Mucosa of rectum (tissue), 2 donors: ENCODE measurements around the gene LSM7.

Source experiments
- H3K27ac ChIP-seq, 2 donors: one replicate each; pipeline ENCODE4 v1.7.0; 2013; ENCODE audit warnings: inconsistent platforms in 2 of 2, low read depth in 2 of 2, low read length in 2 of 2
- H3K27me3 ChIP-seq, 2 donors: one replicate each; pipeline ENCODE4 v1.7.0; 2013; ENCODE audit warnings: low read length in 2 of 2; ENCODE audit not compliant: control insufficient read depth in 2 of 2, insufficient read depth in 2 of 2
- H3K36me3 ChIP-seq, 2 donors: one replicate each; pipeline ENCODE4 v1.7.0; 2013; ENCODE audit warnings: low read length in 2 of 2; ENCODE audit not compliant: control insufficient read depth in 2 of 2, insufficient read depth in 2 of 2
- H3K4me1 ChIP-seq, 2 donors: one replicate each; pipeline ENCODE4 v1.7.0; 2013; ENCODE audit warnings: low read length in 2 of 2, mild to moderate bottlenecking in 1 of 2; ENCODE audit not compliant: control insufficient read depth in 2 of 2, insufficient read depth in 2 of 2
- H3K4me3 ChIP-seq, 2 donors: one replicate each; pipeline ENCODE4 v1.7.0; 2013; ENCODE audit warnings: low read length in 2 of 2
- H3K9ac ChIP-seq, 2 donors: one replicate each; pipeline ENCODE4 v1.7.0; 2013; ENCODE audit warnings: low read length in 2 of 2, low read depth in 1 of 2, mild to moderate bottlenecking in 1 of 2
- H3K9me3 ChIP-seq, 2 donors: one replicate each; pipeline ENCODE4 v1.7.0; 2013; ENCODE audit warnings: low read length in 2 of 2; ENCODE audit not compliant: control insufficient read depth in 2 of 2
- donor health status: healthy.
- donor health status: Normal muscosa, but diverticular disease.

LSM7 gene

DNA sequence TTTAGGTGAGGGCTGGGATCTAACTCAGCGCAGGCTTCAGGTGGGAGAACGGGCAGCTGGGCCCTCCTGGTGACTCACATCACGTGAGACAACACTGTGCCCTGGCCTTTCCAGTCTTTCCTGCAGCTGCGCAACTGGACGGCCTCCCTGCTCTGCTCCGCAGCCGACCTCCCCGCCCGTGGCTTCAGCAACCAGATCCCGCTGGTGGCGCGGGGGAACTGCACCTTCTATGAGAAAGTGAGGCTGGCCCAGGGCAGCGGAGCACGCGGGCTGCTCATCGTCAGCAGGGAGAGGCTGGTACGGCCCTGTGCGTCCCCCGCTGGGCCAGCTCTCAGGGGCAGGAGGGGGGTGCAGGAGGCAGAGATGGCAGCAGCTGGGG is 8.9 kb upstream of the LSM7 start:
- Histone ChIP-seq H3K27me3 (no peaks in the 10 kb centered on the region), H3K27ac (no peak overlapping the region), H3K4me3 (no peak overlapping the region), H3K36me3 (peaks cover 18 to 26% of the 10 kb centered on the region in 2 donors), H3K9ac (no peak overlapping the region), H3K9me3 (no peaks in the 10 kb centered on the region), H3K4me1 (peaks cover 16 to 17% of the 10 kb centered on the region in 2 donors)

- Histone ChIP-seq H3K4me1 (peaks cover 22 to 23% of the 10 kb centered on the region in 2 donors), H3K27ac (no peak overlapping the region), H3K4me3 (no peak overlapping the region), H3K9ac (no peak overlapping the region), H3K36me3 (peaks cover 18 to 26% of the 10 kb centered on the region in 2 donors), H3K9me3 (no peaks in the 10 kb centered on the region), H3K27me3 (no peaks in the 10 kb centered on the region)
These were observed 8.3 kb upstream of the LSM7 start for GRCh38 chr19:2336528-2337328.

- peaks cover 11 to 20% of the 10 kb centered on the region in 2 donors for H3K36me3 ChIP-seq
- no peak overlapping the region for H3K4me3 ChIP-seq
- H3K27me3 ChIP-seq = no peaks in the 10 kb centered on the region
- peaks cover 31 to 32% of the 10 kb centered on the region in 2 donors for H3K4me1 ChIP-seq
- no peaks in the 10 kb centered on the region for H3K9me3 ChIP-seq
- H3K27ac ChIP-seq = no peak overlapping the region
- H3K9ac ChIP-seq = no peak overlapping the region
These were observed 7.5 kb upstream of the LSM7 start for GRCh38 chr19:2335848-2336247.

DNA sequence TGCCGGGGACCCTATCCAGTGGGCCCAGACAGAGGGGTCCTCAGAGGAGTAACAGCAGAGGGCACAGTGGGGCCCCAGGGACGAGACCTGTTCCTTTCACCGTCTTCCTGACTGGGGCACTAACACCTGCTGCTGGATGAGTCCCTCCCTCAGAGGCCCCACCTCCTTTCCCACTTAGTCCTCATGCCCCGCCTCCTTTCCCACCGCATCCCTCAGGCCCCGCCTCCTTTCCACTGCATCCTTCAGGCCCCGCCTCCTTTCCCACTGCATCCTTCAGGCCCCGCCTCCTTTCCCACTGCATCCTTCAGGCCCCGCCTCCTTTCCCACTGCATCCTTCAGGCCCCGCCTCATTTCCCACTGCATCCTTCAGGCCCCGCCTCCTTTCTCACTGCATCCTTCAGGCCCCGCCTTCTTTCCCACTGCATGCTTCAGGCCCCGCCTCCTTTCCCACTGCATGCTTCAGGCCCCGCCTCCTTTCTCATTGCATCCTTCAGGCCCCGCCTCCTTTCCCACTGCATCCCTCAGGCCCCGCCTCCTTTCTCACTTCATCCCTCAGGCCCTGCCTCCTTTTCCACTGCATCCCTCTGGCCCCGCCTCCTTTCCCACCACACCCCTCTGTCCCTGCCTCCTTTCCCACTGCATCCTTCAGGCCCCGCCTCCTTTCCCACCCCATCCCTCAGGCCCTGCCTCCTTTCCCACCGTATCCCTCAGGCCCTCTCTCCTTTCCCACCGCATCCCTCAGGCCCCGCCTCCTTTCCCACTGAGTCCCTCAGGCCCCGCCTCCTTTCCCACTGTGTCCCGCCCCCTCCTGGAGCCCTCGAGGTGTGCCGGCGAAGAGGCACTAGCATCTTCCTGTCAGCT is 6.8 kb upstream of the LSM7 start:
- Histone ChIP-seq H3K27ac (no peak overlapping the region), H3K27me3 (no peaks in the 10 kb centered on the region), H3K36me3 (peaks cover 11 to 20% of the 10 kb centered on the region in 2 donors), H3K4me1 (peaks cover 36 to 37% of the 10 kb centered on the region in 2 donors), H3K9me3 (no peaks in the 10 kb centered on the region), H3K9ac (no peak overlapping the region), H3K4me3 (no peak overlapping the region)

DNA sequence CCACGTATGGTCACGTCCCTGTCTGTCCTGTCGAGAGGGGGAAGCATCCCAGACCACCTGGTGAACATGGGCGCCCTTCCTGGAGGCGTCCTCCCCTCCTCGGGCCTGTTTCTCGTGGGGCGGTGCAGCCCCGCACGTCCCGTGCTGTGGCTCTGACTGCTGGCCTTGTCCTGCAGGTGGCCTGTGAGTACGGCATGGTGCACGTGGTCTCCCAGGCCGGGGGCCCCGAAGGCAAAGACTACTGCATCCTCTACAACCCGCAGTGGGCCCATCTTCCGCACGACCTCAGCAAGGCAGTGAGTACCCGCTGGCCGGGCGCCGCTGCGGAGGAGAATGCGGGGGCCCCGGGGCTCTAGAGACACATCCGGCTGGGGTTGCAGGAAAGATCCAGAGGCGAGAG is 6.0 kb upstream of the LSM7 start:
- no peak overlapping the region for H3K4me3 ChIP-seq
- no peaks in the 10 kb centered on the region for H3K27me3 ChIP-seq
- peak overlapping the region; percentile 63 to 68 for H3K9ac ChIP-seq
- H3K36me3 ChIP-seq = peaks cover 5 to 14% of the 10 kb centered on the region in 2 donors
- peak overlapping the region; percentile 88 to 89 for H3K27ac ChIP-seq
- H3K4me1 ChIP-seq = peaks cover 41 to 43% of the 10 kb centered on the region in 2 donors
- H3K9me3 ChIP-seq = no peaks in the 10 kb centered on the region

- Histone ChIP-seq H3K27ac (peak overlapping the region; percentile 88 to 89), H3K4me1 (peaks cover 45 to 49% of the 10 kb centered on the region in 2 donors), H3K27me3 (no peaks in the 10 kb centered on the region), H3K4me3 (peak overlapping the region in 1 of 2 donors; percentile 45), H3K9ac (peak overlapping the region; percentile 63 to 68), H3K9me3 (no peaks in the 10 kb centered on the region), H3K36me3 (peaks cover 5 to 11% of the 10 kb centered on the region in 2 donors)
These were observed 5.4 kb upstream of the LSM7 start for GRCh38 chr19:2333807-2334211.

GRCh38 chr19:2333027-2333806 is 4.8 kb upstream of the LSM7 start:
- no peaks in the 10 kb centered on the region for H3K9me3 ChIP-seq
- peak overlapping the region; percentile 93 to 96 for H3K27ac ChIP-seq
- H3K36me3 ChIP-seq = peaks cover 5 to 10% of the 10 kb centered on the region in 2 donors
- peak overlapping the region; percentile 63 to 68 for H3K9ac ChIP-seq
- peaks cover 45 to 49% of the 10 kb centered on the region in 2 donors for H3K4me1 ChIP-seq
- H3K4me3 ChIP-seq = peak overlapping the region; percentile 45 to 51
- H3K27me3 ChIP-seq = no peaks in the 10 kb centered on the region

DNA sequence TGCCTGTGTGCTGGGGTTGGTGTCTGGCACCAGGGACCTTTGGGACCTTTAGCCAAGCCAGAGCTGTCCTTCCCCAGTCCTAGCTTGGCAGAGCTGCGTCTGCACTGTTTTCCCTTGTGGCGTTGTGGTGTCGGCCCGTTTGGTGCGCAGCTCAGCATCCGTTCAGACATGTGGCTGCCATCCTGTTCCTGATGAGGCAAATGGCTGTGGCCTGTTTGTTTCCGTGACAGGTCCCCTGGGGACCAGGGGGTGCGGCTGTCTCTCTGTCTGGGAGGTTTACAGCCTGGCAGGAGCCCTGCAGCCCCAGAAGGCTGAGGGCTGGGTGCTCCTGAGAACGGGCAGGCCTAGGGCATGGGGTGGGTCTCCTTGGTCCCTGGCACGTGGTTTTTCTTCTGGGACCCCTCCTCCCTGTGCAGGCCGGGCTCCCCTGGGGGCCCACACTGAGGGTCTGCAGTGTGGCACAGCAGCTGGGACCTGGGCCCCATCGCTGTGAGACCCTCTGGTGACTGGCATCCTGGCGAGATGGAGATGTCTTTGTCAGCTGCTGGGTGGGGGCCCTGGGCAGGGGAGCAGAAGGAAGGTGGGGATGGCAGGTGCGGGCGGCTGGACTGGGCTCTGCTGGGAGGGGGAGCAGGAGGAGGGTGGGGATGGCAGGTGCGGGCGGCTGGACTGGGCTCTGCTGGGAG is 4.1 kb upstream of the LSM7 start:
- Histone ChIP-seq H3K27me3 (no peaks in the 10 kb centered on the region), H3K36me3 (peaks cover 5 to 10% of the 10 kb centered on the region in 2 donors), H3K4me1 (peaks cover 48 to 52% of the 10 kb centered on the region in 2 donors), H3K9ac (peak overlapping the region; percentile 91 to 98), H3K9me3 (no peaks in the 10 kb centered on the region), H3K4me3 (peak overlapping the region; percentile 28 to 40), H3K27ac (peak overlapping the region; percentile 93 to 96)

DNA sequence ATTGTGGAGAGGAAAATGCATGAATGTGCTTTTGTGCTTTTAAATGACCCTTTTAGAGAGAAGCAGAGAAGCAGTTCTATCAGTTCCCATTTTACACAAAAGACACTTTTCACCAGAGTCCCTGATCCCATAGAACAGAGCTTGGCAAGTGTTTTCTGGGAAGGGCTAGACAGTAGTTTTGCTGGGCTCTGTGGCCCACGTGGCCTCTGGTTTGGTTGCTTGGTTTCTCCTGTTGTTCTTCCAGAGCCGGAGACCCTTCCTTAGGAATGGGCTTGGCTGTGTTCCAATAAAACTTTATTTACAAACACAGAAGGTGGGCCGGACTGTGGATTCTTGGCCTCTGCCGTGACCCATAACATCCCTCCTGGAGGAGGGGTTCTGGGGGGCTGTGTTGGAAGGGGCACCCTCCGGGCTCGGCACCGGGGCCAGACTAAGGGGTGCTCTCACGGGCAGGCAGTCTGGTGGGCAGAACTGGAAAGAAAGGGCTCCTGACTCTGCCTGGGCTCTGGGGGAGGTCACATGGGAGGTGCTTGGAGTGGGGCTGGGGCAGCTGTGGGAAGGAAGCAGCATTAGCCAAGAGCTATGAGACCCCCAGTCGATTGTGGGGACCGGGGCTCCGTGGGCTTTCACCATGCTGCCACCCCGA is 3.3 kb upstream of the LSM7 start:
- H3K4me3 ChIP-seq = peak overlapping the region; percentile 37 to 65
- peak overlapping the region; percentile 93 to 96 for H3K27ac ChIP-seq

More for the DNA sequence above, 3.3 kb upstream of the LSM7 start:
- peak overlapping the region; percentile 91 to 98 for H3K9ac ChIP-seq
- H3K4me1 ChIP-seq = peaks cover 53 to 55% of the 10 kb centered on the region in 2 donors
- no peaks in the 10 kb centered on the region for H3K27me3 ChIP-seq
- H3K36me3 ChIP-seq = peaks cover 4 to 7% of the 10 kb centered on the region in 2 donors
- H3K9me3 ChIP-seq = no peaks in the 10 kb centered on the region
